H1 (cell line): ENCODE results near the gene SPDEF. TPM values are rescaled to one million over a fixed set of nuclear protein-coding genes. Genes with fewer than 3 reads are reported as not detected.

Experiments used
- CTCF ChIA-PET: fragments of 300-600 bp; sonication (Branson Sonifier 250); formaldehyde crosslinking; loops from one replicate; lab custom pipeline; 2021; ENCODE audit not compliant: partially characterized antibody; lab: Charles Lee
- POLR2A ChIA-PET: fragments of 300-600 bp; sonication (Branson Sonifier 250); formaldehyde crosslinking; loops from one replicate; lab custom pipeline; 2021; ENCODE audit warnings: inconsistent platforms; ENCODE audit not compliant: partially characterized antibody; lab: Charles Lee
- DNase-seq, 2 experiments: peaks; one replicate each; pipeline versions ENCODE4 v3.0.0 to v3.0.0-alpha.2; 2010 to 2022; ENCODE audit warnings: low spot score in 2 of 2, low read depth in 1 of 2, mixed read lengths in 1 of 2
- FAIRE-seq: peaks from 2 replicates; lab custom pipeline; 2011; peaks lifted over from hg19 to GRCh38; lab: Jason Lieb, UNC
- H2AFZ ChIP-seq: 2 replicates; pipeline ENCODE4 v1.8.1; 2012; ENCODE audit warnings: low read length, inconsistent platforms
- H2AK5ac ChIP-seq: 2 replicates; pipeline ENCODE4 v1.6.1; 2013; ENCODE audit warnings: low read depth, low read length
- H2BK120ac ChIP-seq: replicated peaks from 2 replicates; pipeline ENCODE3; 2013; ENCODE audit warnings: low read depth, low read length, inconsistent platforms
- H2BK12ac ChIP-seq: 2 replicates; pipeline ENCODE4 v1.6.1; 2013; ENCODE audit warnings: low read depth, low read length
- H2BK15ac ChIP-seq: 2 replicates; pipeline ENCODE4 v1.6.1; 2013; ENCODE audit warnings: low read length
- H2BK20ac ChIP-seq: 2 replicates; pipeline ENCODE4 v1.6.1; 2013; ENCODE audit warnings: low read length
- H2BK5ac ChIP-seq: 2 replicates; pipeline ENCODE4 v1.6.1; 2013; ENCODE audit warnings: low read depth, low read length
- H3K14ac ChIP-seq: 2 replicates; pipeline ENCODE4 v1.6.1; 2013; ENCODE audit warnings: inconsistent platforms; ENCODE audit not compliant: insufficient read length
- H3K18ac ChIP-seq: 2 replicates; pipeline ENCODE4 v1.6.1; 2013; ENCODE audit warnings: low read length; ENCODE audit errors: extremely low read depth
- H3K23ac ChIP-seq: 2 replicates; pipeline ENCODE4 v1.6.1; 2013; ENCODE audit warnings: inconsistent platforms; ENCODE audit not compliant: insufficient read length
- H3K23me2 ChIP-seq: 2 replicates; pipeline ENCODE4 v1.6.1; 2013; ENCODE audit warnings: low read depth, low read length
- H3K27ac ChIP-seq: 2 replicates; pipeline ENCODE4 v1.6.1; 2011; ENCODE audit warnings: low read depth, low read length, inconsistent platforms
- H3K27me3 ChIP-seq, 4 experiments: replicated peaks in 1 of 4; 1 replicate in 1 of 4; 2 replicates in 3 of 4; pipeline versions ENCODE4 v1.6.1 to v1.8.1; 2011 to 2013; ENCODE audit warnings: low read length in 3 of 4, mild to moderate bottlenecking in 3 of 4, inconsistent platforms in 2 of 4, mixed read lengths in 2 of 4, moderate library complexity in 1 of 4; ENCODE audit not compliant: control insufficient read depth in 3 of 4, insufficient read depth in 3 of 4; ENCODE audit errors: extremely low read depth in 1 of 4
- H3K36me3 ChIP-seq, 4 experiments: 2 replicates each; pipeline versions ENCODE4 v1.6.1 to v1.8.1; 2011 to 2013; ENCODE audit warnings: mild to moderate bottlenecking in 4 of 4, low read length in 3 of 4, moderate library complexity in 2 of 4, control low read depth in 1 of 4, inconsistent platforms in 1 of 4; ENCODE audit not compliant: insufficient read depth in 4 of 4, control insufficient read depth in 2 of 4
- H3K4ac ChIP-seq: replicated peaks from 2 replicates; pipeline ENCODE3; 2013; ENCODE audit warnings: low read length, low read depth, mixed read lengths, inconsistent platforms; ENCODE audit not compliant: insufficient read length
- H3K4me1 ChIP-seq, 4 experiments: replicated peaks in 1 of 4; 1 replicate in 1 of 4; 2 replicates in 3 of 4; pipeline versions ENCODE4 v1.6.1 to v1.8.1; 2011 to 2013; ENCODE audit warnings: low read length in 3 of 4, inconsistent platforms in 2 of 4, mixed read lengths in 1 of 4; ENCODE audit not compliant: insufficient read depth in 4 of 4, control insufficient read depth in 3 of 4
- H3K4me2 ChIP-seq, 2 experiments: 2 replicates each; pipeline versions ENCODE4 v1.6.1 to v1.8.1; 2011 to 2013; ENCODE audit warnings: low read depth in 2 of 2, low read length in 2 of 2, control low read depth in 1 of 2, inconsistent platforms in 1 of 2, mild to moderate bottlenecking in 1 of 2; ENCODE audit not compliant: insufficient read depth in 1 of 2
- H3K4me3 ChIP-seq, 4 experiments: fragments of 200-600, 300-600 bp in 1 of 4; sonication (generic), shearing (Covaris generic), sonication (Bioruptor Twin) in 1 of 4; 2 replicates each; pipeline versions ENCODE4 v1.5.1 to v1.8.1; 2011 to 2016; ENCODE audit warnings: low read length in 4 of 4, low read depth in 3 of 4, control low read depth in 2 of 4, inconsistent platforms in 2 of 4, mild to moderate bottlenecking in 2 of 4, mixed read lengths in 1 of 4, moderate library complexity in 1 of 4; ENCODE audit not compliant: insufficient read depth in 2 of 4; ENCODE audit errors: extremely low read depth in 1 of 4
- H3K56ac ChIP-seq: replicated peaks from 2 replicates; pipeline ENCODE3; 2013; ENCODE audit warnings: low read depth, mild to moderate bottlenecking, mixed read lengths, low read length, inconsistent platforms; ENCODE audit not compliant: insufficient read length
- H3K79me1 ChIP-seq: 2 replicates; pipeline ENCODE4 v1.6.1; 2013; ENCODE audit warnings: low read depth, low read length, control low read depth
- H3K79me2 ChIP-seq, 2 experiments: 2 replicates each; pipeline versions ENCODE4 v1.6.1 to v1.8.1; 2012 to 2013; ENCODE audit warnings: low read length in 2 of 2, mild to moderate bottlenecking in 2 of 2, inconsistent platforms in 1 of 2; ENCODE audit not compliant: insufficient read depth in 2 of 2, control insufficient read depth in 1 of 2
- H3K9ac ChIP-seq, 4 experiments: replicated peaks in 1 of 4; 1 replicate in 1 of 4; 2 replicates in 3 of 4; pipeline versions ENCODE4 v1.6.1 to v1.8.1; 2011 to 2013; ENCODE audit warnings: low read depth in 3 of 4, low read length in 3 of 4, control low read depth in 2 of 4, mild to moderate bottlenecking in 2 of 4, moderate library complexity in 2 of 4, inconsistent platforms in 1 of 4; ENCODE audit errors: extremely low read depth in 1 of 4
- H3K9me3 ChIP-seq, 2 experiments: 2 replicates each; pipeline versions ENCODE4 v1.6.1 to v1.8.1; 2012 to 2013; ENCODE audit warnings: mild to moderate bottlenecking in 2 of 2, moderate library complexity in 2 of 2, control low read depth in 1 of 2, inconsistent platforms in 1 of 2, low read depth in 1 of 2, low read length in 1 of 2, mixed read lengths in 1 of 2; ENCODE audit not compliant: insufficient read depth in 2 of 2
- H4K20me1 ChIP-seq, 2 experiments: replicated peaks in 1 of 2; 2 replicates each; pipeline versions ENCODE3 to v1.8.1; 2011 to 2013; ENCODE audit warnings: inconsistent platforms in 2 of 2, low read length in 2 of 2, mild to moderate bottlenecking in 1 of 2; ENCODE audit not compliant: insufficient read depth in 2 of 2, control insufficient read depth in 1 of 2
- H4K5ac ChIP-seq: 2 replicates; pipeline ENCODE4 v1.6.1; 2013; ENCODE audit warnings: low read length, low read depth, mixed read lengths, inconsistent platforms; ENCODE audit not compliant: insufficient read length
- H4K8ac ChIP-seq: 2 replicates; pipeline ENCODE4 v1.8.0; 2013; ENCODE audit warnings: mild to moderate bottlenecking, moderate library complexity, low read length, inconsistent platforms; ENCODE audit not compliant: insufficient read depth; ENCODE audit errors: extremely low read depth
- H4K91ac ChIP-seq: replicated peaks from 2 replicates; pipeline ENCODE3; 2013; ENCODE audit warnings: low read length, mixed read lengths, inconsistent platforms; ENCODE audit not compliant: insufficient read length
- EGR1 ChIP-seq: IDR thresholded peaks from 2 replicates; pipeline ENCODE4 v1.6.1; 2011; ENCODE audit warnings: low read depth, low read length, borderline replicate concordance
- GTF2F1 ChIP-seq: IDR thresholded peaks from 2 replicates; pipeline ENCODE4 v1.6.1; 2012; ENCODE audit warnings: low read depth, low read length, improper control_type of control experiment, borderline replicate concordance
- PHF8 ChIP-seq: fragments of 200-600 bp; sonication (generic); conservative IDR thresholded peaks from 2 replicates; pipeline ENCODE4 v1.7.1; 2012; ENCODE audit warnings: low read depth, mild to moderate bottlenecking, inconsistent platforms, low read length, moderate library complexity
- RAD21 ChIP-seq, 2 experiments: IDR thresholded peaks in 1 of 2; conservative IDR thresholded peaks in 1 of 2; 2 replicates each; pipeline ENCODE4 v1.6.1; 2011; ENCODE audit warnings: low read depth in 2 of 2, low read length in 2 of 2, improper control_type of control experiment in 1 of 2, inconsistent platforms in 1 of 2, mild to moderate bottlenecking in 1 of 2, moderate library complexity in 1 of 2
- WGBS, 2 experiments: shearing (Covaris generic) in 1 of 2; methylation state at CpG; one replicate each; pipeline versions ENCODE4 v1.1.6 to v1.1.7; 2013 to 2015; ENCODE audit warnings: low lambda C conversion rate in 2 of 2, mixed read lengths in 2 of 2, inconsistent platforms in 1 of 2, low coverage in 1 of 2, missing lambda C conversion rate in 1 of 2; ENCODE audit not compliant: insufficient replicate concordance in 2 of 2, insufficient coverage in 1 of 2, insufficient read length in 1 of 2; ENCODE audit errors: extremely low coverage in 1 of 2, missing lambda C conversion rate in 1 of 2; 5-methylcytosine and 5-hydroxymethylcytosine counted together
- polyA plus RNA-seq, 7 experiments: library from polyadenylated mRNA; depleted of rRNA in 3 of 7; stranded (reverse) in 5 of 7; unstranded in 2 of 7; fragments of >200 nt in 5 of 7; fragments of 200-250 nt in 2 of 7; gene quantifications; 1 replicate in 5 of 7; 2 replicates in 1 of 7; 4 replicates in 1 of 7; pipeline versions ENCODE4 v1.2.1 to v1.2.3, GENCODE V29; 2011 to 2013; ENCODE audit warnings: missing spikeins in 2 of 7, mixed read lengths in 2 of 7
- total RNA-seq: library from RNA; stranded (reverse); fragmentation: NEBNext Ultra II Directional; extraction: Animal tissue kit (Norgen Biotek cat#: 25700); gene quantifications from 2 replicates; pipeline ENCODE4 v1.2.1, GENCODE V29; 2021
- TF ChIP-seq, protein P1 (sequence below), 3 experiments: IDR thresholded peaks; 1 replicate in 2 of 3; 2 replicates in 1 of 3; pipeline versions ENCODE4 v1.5.1 to v1.6.1; 2011; ENCODE audit warnings: low read length in 3 of 3, mild to moderate bottlenecking in 3 of 3, inconsistent platforms in 2 of 3, low read depth in 1 of 3, moderate library complexity in 1 of 3; ENCODE audit not compliant: insufficient read depth in 1 of 3; ENCODE audit errors: control extremely low read depth in 1 of 3

SPDEF gene
- total and polyA plus RNA-seq, 2 of the 8 experiments (the other 6 are each of a cell fraction or from before 2014, with no cell fraction given), result 0.15 to 0.30 TPM

DNA sequence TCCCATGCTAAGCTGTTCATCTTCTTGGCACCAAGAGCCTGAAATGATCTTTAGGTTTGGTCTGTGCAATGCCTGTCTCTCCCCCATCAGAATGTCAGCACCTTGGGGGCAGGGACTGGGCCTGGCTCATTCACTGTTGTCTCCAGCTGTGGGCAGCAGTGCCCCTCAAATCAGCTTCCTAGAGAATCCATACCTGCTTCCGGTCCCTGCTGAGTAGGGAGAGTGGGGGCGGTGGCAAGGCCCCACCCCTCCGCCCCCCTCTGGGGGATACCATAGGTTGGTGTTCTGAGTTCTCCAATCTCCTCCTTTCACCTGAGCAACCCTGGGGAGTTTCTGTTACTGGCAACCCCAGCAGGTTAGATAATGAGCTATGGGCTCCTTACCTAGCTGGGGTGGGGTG lies 19.2 kb upstream of the SPDEF start:
- 34% methylated on average over 3 of the region's 3 CpGs; no CpG with 5 or more reads in 1 of the 2 experiments for WGBS, 2 experiments
- Histone ChIP-seq H3K9me3 (no peaks in the 10 kb centered on the region), H4K91ac (peak overlapping the region; percentile 8), H4K5ac (no peak overlapping the region), H2AK5ac (peak overlapping the region; percentile 89; the same call in 1 of the 2 replicates), H2BK20ac (0 out of 2 replicates have a peak overlapping the region, but pooled peaks have one; percentile 48), H3K79me2 (no peaks in the 10 kb centered on the region), H3K4me1 (peaks cover 0 to 10% (median 6%) of the 10 kb centered on the region in 4 experiments), H3K4ac (no peak overlapping the region), H2BK120ac (no peak overlapping the region), H2BK12ac (no peak overlapping the region), H3K23me2 (no peaks in the 10 kb centered on the region), H2BK15ac (peak overlapping the region; percentile 95), H3K36me3 (no peaks in the 10 kb centered on the region), H3K4me3 (0 out of 8 replicates have a peak overlapping the region, but pooled peaks of 1 of the 4 experiments have one; percentile 11), H3K27me3 (no peaks in the 10 kb centered on the region), H3K79me1 (no peaks in the 10 kb centered on the region), H3K14ac (no peak overlapping the region), H3K27ac (peak overlapping the region; percentile 41; the same call in 1 of the 2 replicates), H3K4me2 (0 out of 4 replicates have a peak overlapping the region, but pooled peaks of 1 of the 2 experiments have one; percentile 20), H4K8ac (no peak overlapping the region), H4K20me1 (no peaks in the 10 kb centered on the region), H3K18ac (peak overlapping the region; percentile 9; the same call in 1 of the 2 replicates), H2BK5ac (peak overlapping the region; percentile 71; the same call in 1 of the 2 replicates), H3K23ac (no peak overlapping the region), H3K56ac (no peak overlapping the region), H3K9ac (no peak overlapping the region), H2AFZ (no peak overlapping the region)
- DNase-seq (peak in 1 of 2 experiments; percentile 33), FAIRE-seq (no peak)
- POLR2A ChIA-PET, result interaction anchor here (0.8 to 2.0 kb wide), 7 partner anchors 9 to 150 kb away, joined by 3 to 7 read pairs (median 3); partner anchors contain the start of gene RPS10
- no peak for TF ChIP-seq PHF8
- TF ChIP-seq RAD21 (IDR thresholded peaks at IDR 0.05 in 1 of 2, conservative IDR thresholded peaks at IDR 0.05 in 1 of 2; ENCODE audit: low read depth in 2 of 2, low read length in 2 of 2), result peak; percentile 33 to 49; a peak in 2 of 4 replicates
- no peak for TF ChIP-seq GTF2F1
- TF ChIP-seq, protein P1, sequence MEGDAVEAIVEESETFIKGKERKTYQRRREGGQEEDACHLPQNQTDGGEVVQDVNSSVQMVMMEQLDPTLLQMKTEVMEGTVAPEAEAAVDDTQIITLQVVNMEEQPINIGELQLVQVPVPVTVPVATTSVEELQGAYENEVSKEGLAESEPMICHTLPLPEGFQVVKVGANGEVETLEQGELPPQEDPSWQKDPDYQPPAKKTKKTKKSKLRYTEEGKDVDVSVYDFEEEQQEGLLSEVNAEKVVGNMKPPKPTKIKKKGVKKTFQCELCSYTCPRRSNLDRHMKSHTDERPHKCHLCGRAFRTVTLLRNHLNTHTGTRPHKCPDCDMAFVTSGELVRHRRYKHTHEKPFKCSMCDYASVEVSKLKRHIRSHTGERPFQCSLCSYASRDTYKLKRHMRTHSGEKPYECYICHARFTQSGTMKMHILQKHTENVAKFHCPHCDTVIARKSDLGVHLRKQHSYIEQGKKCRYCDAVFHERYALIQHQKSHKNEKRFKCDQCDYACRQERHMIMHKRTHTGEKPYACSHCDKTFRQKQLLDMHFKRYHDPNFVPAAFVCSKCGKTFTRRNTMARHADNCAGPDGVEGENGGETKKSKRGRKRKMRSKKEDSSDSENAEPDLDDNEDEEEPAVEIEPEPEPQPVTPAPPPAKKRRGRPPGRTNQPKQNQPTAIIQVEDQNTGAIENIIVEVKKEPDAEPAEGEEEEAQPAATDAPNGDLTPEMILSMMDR (IDR thresholded peaks at IDR 0.05; ENCODE audit: control extremely low read depth in 1 of 3, insufficient read depth in 1 of 3, low read depth in 1 of 3, low read length in 3 of 3), result peak in 2 of 3 experiments; percentile 19 to 29; a peak in 2 of 4 replicates
- TF ChIP-seq EGR1, result peak; percentile 79
- CTCF ChIA-PET, result interaction anchor here (0.6 to 2.7 kb wide), 10 partner anchors 9 to 71 kb away, joined by 3 to 7 read pairs (median 4); partner anchors contain the start of gene SPDEF
